HG03280 (cell line): Measurements from ENCODE around the gene TUBB4B.
"Not testable (repeated sequence)": the region's sequence is repeated elsewhere in the genome, so short reads cannot be mapped to it uniquely, and the experiment has no call there.

ENCODE experiments used
- ATAC-seq: cut with Tn5 transposase; IDR thresholded peaks from one replicate; pipeline ENCODE4 v1.9.1; 2021; ENCODE audit warnings: mild to moderate bottlenecking, moderate library complexity; ENCODE audit not compliant: unreplicated experiment

Gene TUBB4B

DNA sequence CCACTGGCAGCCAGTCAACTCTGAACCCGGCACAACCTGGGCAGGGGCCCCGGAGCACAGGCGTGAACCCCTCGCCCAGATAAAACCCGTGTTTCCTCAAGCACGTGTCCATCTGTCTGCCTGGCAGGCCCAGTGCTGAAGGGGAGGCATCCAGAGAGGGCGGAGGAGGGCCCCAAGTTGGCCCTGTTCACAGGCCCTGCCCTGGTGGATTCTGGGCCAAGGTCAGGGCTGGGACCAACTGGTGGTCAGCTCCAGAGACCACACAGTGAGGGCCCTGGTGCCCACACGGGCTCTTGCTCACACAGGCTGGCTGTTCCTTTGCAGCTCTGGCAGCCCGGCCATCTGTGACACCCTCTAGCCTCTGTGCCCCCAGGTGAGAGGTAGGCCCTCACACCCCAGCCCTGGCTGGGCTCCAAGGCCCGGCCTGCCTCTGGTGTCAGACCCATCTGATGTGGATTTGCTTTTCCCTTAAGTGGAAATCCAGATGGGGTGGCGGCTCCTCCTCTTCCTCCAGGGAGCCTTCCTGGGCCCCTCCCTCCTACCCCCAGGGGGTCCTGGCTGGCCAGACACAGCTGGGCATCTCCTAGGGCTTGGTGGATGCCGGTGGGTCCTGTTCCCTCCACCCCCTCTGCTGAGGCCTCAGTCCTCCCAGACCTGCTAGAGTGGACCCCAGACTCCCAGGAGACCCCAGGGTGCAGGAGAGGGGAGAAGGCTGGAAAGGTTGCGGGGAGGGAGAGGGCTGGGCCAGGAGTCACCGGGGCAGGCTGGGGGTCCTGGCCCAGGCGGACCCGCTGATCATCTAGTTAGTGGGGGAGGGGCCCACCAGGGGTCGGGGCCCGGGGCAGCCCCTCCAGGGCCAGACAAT lies 9.5 kb downstream of the TUBB4B start:
- ATAC-seq, result no peak

DNA sequence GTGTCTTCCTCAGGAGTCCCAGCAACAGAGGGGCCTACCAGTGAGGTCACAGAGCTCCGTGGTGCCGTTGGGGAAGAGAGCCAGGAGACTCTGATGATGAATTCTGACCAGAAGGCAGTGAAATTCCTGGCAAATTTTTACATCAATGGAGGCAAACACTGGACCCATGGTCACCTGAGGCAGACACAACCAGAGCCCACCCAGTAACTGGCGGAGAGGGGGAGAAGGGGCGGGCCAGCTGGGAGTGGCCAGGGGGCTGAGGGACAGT lies 10.0 kb downstream of the TUBB4B start, which contains the start of gene STPG3:
TSS of gene STPG3 (plus strand) at position 93 of the 268 bp plus-strand sequence. CDS start at position 94, 1 bp downstream.
- ATAC-seq, result no peak

DNA sequence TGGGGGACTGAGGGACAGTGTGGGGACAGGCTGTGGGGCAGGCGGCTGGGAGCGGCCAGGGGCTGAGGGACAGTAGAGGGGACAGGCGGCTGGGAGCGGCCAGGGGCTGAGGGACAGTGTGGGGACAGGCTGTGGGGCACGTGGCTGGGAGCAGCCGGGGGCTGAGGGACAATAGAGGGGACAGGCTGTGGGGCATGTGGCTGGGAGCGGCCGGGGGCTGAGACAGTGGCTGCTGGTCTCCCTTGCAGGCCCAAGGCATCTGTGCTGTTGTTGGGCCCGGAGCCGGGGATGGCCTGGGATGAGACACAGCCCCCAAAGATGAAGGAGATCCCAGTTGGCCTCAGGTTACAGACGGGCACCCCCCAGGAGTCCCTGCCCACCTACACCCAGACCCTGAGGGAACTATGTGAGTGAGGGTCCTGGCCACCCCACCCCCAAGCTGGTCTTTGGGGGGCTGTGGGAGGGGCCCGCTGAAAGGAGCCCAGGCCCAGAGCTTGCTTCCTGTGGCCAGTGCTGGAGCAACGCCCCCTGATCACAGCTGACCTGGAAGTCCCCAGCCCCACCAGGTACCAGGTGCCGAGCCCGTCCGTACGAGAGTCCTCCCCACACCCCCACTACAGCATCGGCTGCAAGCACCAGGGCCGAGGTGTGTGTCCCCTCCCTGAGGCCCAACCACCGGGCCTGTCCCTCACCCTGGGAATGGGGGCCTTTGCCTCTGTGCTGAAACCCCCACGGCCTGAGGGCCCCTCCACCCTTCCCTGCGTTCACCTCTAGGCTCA lies 10.6 kb downstream of the TUBB4B start:
- no peak for ATAC-seq

DNA sequence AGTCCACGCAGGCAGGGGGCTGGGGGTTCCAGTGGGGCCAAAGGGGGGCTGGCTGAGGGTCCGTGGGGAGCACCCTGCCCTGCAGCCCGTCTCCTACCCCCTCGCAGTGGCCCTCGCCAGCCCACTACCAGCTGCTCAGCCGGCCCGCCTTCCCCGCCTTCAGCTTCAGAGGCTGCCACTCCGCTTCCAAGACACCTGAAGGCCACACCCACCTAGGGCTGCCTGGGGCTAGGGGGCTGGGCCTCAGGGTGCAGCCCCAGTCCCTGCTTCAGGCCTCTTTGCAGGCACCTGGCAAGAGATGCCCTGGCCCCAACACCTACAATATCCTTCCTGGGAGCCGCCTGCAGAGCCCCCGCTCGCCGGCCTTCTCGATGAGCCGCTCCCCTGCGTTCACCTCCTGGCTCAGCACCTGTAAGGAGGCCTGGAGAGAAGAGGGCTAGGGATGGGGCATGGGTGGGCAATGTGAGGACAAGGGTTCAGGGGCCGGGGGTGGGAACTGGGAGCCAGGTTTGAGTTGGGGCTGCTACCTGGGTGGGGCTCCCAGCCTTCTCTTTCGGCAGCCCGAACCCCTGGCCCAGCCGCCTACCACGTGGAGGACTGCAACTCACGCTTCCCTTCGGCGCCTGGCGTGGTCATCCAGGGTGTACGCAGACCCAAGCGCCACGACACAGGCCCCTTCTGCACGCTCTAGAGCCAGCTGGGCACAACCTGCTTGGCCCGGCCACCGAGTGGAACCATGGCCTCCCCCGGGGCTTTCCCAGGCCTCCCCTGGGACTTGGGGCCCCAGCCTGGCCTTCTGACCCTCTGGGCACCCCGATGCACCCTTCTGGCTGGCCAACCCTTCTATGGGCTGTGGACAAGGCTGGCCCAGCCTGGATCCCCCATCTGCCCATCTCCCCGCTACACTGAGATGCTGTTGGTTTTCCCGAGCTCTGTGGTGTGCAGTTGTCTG lies 11.7 kb downstream of the TUBB4B start:
- no peak for ATAC-seq

DNA sequence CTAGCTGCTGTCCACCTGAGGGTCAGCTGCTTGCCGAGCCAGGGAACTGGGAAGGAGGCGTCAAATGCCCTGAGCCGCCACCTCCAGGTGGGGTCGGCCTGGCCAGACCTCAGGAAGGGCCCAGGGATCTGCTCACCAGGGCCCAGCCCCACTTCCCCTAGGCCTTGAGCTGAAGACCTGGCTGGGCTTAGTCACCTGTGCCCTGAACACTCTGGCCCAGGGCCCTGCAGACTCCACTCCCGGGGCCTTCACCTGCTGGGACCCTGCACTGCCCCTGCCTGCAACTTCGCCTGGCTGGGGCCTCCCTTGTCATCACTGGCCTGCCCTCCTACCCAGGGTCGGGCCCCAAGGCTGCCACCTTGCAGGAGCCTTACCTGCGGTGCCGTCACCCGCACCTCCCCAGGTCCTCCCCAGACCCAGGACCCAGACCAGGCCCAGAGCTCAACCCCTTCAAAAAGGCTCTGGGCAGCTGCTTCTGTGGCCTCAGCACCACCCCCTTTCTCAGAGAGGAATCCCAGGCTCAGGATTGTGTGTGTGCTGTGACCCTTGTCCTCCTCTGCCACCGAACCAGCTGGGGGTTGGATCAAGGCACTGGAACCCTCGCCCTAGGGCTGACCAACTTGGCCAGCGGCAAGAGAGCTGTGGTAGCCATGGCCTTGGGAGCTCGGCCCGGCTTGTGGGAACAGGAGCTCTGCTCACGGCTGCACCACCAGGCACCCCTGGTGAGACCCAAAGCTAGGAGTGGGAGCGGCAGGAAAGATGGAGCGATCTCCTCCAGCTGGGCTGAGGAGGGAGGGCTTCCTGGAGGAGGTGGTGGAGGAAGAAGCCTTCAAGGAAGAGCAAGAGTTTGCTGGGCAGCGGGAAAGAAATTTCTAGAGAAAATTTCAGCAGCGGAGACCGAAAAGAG lies 12.9 kb downstream of the TUBB4B start:
- ATAC-seq, result no peak

DNA sequence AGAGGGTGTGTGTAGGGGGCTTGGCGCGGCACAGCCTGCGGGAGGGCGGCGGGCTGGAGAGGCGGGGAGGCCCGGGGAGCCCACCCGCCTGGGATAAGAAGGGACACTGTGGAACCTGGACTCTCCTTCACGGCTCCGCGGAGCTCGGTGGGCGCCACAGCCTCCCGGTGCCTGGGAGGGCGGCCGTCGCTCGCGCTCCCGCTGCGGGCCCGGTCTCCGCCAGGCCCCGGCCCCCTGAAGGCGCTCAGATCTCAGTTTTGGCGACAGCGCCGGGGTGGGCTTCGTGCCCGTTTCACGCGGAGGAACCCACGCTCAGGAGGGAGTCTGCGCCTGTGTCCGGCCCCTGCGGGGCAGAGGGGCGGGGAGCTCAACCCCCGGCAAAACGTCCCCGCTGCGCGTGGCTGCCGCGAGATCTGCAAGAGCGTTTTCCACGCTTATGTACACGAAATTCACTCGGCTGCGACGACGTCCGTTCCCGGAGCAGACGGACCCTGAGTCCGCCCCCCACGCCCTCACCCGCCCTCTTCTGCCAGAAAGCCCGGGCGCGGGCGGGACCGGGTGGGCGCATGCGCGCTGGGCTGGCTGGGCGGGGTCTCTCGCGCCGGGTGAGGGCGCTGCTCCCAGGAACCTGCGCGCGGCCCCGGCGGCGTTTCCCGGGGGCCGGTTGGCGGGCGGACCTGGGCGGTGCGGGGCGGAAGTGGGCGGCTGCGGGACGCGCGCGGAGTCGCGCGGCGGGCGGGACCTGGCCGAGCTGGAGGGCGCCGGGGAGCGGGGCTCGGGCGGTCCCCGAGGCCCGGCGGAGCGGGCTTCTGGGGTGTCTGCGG lies 13.7 kb downstream of the TUBB4B start, which contains the start of gene NELFB:
TSS of gene NELFB (plus strand) at position 704 of the 824 bp plus-strand sequence.
- peak; percentile 82 for ATAC-seq

DNA sequence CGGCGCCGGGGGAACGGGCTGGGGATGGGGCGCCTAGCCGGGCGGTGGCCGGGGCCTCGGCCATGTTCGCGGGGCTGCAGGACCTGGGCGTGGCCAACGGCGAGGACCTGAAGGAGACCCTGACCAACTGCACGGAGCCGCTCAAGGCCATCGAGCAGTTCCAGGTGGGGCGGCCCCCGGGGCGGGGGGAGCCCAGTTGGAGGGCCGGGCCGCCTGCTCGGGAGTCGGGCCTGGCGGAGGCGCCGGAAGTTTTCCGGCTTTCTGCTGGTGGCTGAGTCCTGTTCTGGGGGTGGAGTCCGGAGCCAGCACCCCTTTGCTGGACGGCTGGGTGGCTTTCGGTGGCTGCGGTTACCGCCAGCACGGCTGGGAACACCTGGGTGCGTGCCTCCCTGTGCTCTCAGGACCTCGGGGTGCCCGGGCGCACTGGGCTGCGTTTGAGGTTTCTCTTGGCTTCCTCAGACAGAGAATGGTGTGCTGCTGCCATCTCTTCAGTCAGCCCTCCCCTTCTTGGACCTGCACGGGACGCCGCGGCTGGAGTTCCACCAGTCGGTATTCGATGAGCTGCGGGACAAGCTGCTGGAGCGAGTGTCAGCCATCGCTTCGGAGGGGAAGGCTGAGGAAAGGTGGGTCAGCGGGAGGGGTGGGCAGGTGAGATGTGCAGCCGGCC lies 14.5 kb downstream of the TUBB4B start:
- ATAC-seq, result no peak

DNA sequence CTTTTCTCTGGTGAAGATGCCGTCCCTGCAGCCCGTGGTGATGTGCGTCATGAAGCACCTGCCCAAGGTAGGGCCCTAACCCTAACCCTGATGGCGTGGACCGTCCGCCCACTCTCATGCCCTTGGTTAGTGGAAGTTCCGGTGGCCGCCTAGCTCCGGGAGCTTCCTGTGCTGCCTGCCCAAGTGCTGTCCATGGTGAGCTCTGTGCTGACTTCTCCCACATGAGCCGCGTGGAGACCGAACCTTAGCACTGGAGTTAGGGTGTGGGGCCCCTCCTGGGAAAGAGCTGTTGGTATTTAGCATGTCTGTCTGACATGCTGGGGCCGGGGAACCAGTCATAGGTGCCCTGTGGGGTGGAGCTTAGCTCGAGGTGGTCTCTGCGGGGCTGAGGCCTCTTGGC lies 15.3 kb downstream of the TUBB4B start:
- no peak for ATAC-seq

DNA sequence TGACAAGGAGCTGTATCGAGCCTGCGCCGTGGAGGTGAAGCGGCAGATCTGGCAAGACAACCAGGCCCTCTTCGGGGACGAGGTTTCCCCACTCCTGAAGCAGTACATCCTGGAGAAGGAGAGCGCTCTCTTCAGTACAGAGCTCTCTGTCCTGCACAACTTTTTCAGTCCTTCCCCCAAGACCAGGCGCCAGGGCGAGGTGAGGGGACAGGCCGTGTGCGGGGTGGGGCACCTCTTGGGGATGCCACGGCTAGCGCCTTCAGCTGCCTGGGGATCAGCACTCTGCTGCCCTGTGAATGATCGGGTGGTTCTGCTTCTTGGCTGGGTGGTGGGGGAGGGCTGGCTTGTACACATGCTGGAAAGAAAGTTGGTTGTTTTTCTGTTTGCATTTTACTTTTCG lies 15.8 kb downstream of the TUBB4B start:
- ATAC-seq, result no peak

DNA sequence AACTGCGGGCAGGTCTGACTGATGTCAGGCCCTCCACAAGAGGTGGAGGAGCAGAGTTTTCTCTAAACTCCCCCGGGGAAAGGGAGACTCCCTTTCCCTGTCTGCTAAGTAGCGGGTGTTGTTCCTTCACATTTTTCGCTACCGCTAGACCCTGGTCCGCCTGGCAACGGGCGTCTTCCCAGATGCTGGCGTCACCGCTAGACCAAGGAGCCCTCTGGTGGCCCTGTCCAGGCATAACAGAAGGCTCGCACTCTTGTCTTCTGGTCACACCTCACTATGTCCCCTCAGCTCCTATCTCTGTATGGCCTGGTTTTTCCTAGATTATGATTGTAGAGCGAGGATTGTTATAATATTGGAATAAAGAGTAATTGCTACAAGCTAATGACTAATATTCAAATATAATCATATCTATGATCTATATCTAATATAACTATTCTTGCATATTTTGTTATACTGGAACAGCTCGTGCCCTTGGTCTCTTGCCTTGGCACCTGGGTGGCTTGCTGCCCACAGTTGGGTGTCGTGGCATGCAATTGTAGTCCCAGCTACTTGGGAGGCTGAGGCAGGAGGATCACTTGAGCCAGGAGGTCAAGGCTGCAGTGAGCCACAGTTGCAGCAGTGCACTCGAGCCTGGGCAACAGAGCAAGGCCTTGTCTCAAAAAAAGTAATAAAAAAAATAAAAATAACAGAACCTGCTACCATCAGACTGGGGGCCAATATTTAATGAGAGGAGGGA lies 21.3 kb downstream of the TUBB4B start:
- not testable (repeated sequence) for ATAC-seq

DNA sequence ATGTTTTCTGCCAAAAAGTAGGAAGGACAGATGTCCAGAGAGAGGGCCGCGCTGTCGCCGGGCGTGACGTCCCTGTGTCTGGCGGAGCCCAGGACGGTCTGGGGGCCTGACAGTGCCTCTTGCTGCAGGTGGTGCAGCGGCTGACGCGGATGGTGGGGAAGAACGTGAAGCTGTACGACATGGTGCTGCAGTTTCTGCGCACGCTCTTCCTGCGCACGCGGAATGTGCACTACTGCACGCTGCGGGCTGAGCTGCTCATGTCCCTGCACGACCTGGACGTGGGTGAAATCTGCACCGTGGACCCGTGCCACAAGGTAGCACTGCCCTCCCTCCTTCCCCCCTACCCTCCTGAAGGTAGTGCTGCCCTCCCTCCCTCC lies 21.8 kb downstream of the TUBB4B start:
- no peak for ATAC-seq

DNA sequence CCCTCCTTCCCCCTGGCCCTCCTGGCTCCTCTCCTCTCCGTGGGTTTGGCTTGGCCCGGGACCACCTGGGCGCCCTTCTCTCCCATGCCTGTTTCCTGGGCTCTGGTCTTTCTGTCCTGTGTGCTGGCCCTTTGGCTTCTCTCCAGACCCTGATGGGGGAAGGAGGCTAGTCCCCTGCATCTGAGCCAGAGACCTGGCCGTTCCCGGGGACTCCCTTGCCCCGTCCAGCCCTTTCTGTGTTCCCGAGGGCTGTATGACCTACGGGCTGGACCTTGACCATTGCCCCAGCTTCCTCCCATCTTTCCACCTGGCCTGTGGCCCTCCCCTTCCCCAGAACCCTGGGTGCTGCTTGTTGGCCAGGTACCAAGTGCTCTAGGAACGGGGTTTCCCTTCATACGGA lies 22.4 kb downstream of the TUBB4B start:
- ATAC-seq, result no peak

DNA sequence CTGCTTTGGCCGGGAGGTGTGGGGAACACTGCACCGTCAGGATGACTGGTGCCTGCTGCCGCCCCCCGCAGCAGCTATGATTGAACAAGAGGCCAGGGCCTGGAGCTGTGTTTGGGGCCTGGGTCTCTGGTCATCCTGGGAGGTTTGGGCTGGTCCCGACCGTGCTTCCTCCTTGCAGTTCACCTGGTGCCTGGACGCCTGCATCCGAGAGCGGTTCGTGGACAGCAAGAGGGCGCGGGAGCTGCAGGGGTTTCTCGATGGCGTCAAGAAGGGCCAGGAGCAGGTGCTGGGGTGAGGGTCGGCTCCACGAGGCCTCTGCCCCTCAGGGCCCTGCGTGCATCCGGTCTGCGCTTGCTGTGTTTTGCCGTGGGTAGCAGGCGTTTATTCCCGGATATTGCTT lies 23.0 kb downstream of the TUBB4B start:
- ATAC-seq, result no peak

DNA sequence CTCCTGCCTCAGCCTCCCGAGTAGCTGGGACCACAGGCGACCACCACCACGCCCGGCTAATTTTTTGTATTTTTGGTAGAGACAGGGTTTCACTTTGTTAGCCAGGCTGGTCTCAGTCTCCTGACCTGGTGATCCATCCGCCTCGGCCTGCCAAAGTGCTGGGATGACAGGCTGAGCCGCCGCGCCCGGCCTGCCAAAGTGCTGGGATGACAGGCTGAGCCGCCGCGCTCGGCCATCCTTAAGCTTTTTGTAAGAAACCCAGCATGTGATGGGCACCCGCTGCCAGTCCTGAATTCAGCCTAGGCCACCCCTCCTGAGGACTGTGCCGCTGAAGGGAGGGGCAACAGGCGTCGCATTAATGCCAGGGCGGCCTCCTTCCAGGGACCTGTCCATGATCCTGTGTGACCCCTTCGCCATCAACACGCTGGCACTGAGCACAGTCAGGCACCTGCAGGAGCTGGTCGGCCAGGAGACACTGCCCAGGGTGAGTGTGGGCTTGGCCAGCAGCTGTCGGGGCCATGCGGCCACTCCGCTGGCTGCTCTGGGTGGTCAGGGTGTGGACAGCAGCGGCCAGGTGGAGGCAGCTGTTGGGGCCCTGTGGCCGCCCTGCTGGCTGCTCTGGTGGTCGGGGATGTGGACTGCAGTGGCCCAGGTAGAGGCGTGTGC lies 24.5 kb downstream of the TUBB4B start:
- ATAC-seq, result no peak

DNA sequence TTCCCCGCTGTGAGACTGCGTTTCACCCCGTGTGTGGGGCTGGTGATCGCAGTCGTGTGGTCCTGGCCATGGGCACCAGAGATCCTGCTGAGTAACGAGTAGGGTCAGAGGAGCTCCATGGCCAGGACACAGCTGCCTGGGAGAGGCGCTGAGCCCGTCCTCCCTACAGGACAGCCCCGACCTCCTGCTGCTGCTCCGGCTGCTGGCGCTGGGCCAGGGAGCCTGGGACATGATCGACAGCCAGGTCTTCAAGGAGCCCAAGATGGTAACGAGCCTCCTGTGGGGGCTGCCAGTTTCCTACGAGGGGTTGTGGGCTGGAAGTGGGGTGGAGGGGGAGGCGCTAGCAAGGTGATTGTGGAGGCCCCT lies 25.1 kb downstream of the TUBB4B start:
- ATAC-seq, result no peak

DNA sequence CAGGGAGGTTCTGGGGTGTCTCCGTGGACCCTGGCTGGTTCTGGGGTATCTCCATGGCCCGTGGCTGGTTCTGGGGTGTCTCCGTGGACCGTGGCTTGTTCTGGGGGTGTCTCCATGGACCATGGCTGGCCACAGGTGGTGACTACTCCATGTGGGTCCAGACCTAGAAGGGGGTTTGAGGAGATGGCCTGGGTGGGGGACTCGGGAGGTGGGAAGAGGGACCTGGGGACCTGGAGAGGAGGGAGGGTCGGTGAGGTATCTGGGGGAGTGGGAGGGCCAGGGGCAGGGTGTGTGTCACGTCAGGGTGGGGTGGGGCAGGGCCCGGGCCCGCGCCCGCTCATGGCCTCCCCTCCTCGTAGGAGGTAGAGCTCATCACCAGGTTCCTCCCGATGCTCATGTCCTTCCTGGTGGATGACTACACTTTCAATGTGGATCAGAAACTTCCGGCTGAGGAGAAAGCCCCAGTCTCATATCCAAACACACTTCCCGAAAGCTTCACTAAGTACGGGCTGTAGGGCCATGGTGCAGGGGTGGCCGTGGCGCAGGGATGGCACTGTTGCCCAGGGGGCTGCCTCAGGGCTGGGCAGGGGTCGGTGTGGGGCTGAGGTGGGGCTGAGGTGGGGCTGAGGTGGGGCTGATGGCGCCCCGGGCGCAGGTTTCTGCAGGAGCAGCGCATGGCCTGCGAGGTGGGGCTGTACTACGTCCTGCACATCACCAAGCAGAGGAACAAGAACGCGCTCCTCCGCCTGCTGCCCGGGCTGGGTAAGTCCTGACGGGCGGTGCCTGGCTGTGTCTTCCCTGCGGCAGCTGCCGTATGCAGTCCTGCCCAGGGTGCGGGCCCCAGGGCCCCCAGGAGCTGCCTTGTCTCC lies 25.7 kb downstream of the TUBB4B start:
- no peak for ATAC-seq

DNA sequence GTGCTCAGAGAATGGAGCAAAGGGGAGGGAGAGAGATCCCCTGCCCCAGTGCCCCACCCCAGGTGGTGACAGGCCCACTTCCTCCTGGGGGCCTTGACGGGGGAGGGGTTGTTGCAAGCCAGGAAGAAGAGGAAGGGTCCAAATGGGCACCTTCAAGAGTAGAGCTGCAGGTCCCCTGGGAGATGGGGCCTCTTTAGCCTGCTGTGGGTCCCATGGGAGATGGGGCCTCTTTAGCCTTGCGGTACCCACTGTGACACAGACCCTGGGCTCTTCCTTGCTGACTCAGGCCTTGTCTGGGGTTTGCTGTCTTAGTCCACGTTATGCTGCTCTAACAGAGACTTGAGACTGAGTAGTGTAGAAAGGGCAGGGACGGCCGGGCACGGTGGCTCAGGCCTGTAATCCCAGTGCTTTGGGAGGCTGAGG lies 26.9 kb downstream of the TUBB4B start:
- no peak for ATAC-seq
